Mesenteric fat pad (tissue), 1 donor: ENCODE measurements around the gene NLK. TPM values are rescaled to one million over a fixed set of nuclear protein-coding genes. Genes with fewer than 3 reads are reported as not detected.
"Not testable (repeated sequence)": the region's sequence is repeated elsewhere in the genome, so short reads cannot be mapped to it uniquely, and the experiment has no call there.

Experiments used
- DNase-seq: peaks from one replicate; pipeline ENCODE4 v3.0.0-alpha.2; 2020; ENCODE audit warnings: low spot score
- total RNA-seq: library from RNA; stranded (reverse); fragmentation: NEBNext Ultra II Directional; extraction: Animal tissue kit (Norgen Biotek cat#: 25700); gene quantifications from one replicate; pipeline ENCODE4 v1.2.1, GENCODE V29; 2021
- donor health status: DM: yes; HTN: yes; CAD: no.

The NLK gene
- total RNA-seq, 1 donor from 2014 or later: 21.4 TPM

DNA sequence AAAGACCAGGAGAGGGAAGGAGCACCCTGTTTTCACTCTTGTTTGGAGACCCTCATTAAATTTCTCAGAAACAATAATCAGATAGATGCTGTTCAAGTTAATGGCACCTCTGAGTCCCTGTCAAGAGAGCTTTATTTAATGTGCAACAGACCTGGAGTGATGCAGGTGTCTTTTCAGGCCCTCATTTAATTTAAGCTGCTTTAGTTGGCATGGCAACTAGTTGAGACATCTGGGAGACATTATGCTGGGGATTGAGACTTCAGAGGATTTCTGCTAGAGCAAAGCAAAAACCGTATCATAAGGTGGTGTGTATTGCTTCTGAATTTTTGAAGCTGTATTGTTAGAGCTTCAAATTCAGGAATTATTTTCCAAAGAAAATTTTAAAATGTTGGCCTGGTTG, 108.5 kb downstream of the NLK start:
- no peak for DNase-seq

DNA sequence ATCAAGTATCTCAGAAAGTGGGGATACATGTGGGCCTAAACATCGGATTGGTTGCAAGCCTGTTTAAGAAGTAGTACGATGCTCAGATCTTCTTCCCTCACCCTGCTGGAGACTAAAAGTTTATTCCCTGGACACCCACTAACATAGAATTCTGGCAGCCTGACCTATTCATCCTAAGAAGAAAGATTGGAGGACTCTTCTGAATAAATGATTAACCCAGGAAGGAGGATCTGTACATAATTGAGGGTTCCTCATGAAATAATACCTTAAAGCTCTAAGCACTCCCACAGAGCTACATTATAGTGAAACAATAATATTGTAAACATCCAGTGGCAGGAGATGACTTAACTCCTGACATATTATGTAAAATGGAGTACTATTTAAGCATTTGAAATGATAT, 111.7 kb downstream of the NLK start:
- no peak for DNase-seq

DNA sequence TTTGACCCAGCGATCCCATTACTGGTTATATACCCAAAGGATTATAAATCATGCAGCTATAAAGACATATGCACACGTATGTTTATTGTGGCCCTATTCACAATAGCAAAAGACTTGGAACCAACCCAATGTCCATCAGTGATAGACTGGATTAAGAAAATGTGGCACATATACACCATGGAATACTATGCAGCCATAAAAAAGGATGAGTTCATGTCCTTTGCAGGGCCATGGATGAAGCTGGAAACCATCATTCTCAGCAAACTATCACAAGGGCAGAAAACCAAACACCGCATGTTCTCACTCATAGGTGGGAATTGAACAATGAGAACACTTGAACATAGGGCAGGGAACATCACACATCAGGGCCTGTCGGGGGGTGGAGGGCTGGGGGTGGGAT, 112.9 kb downstream of the NLK start:
- not testable (repeated sequence) for DNase-seq

- DNase-seq: no peak
These were observed 116.5 kb downstream of the NLK start for GRCh38 chr17:28159004-28159403.

- DNase-seq: no peak
These were observed 117.4 kb downstream of the NLK start for GRCh38 chr17:28159924-28160323.

DNA sequence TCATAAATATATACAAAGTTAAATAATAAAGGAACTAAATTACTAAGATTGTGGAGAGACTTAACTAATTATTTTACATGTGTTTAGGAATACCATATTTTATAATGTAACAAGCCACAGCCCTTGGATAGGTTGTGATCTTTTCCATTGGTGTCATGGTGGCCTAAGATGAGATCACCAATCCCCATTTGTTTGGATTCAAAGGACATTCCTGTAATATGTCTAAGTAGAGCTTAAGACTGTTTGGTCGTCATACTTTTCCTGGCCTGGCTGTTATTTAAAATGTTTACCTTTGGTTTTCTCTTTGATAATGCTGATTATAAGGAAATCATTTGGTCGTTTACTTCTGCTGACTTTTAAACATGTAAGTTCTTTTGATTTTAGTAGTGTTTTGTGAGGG, 118.1 kb downstream of the NLK start:
- DNase-seq: no peak

DNA sequence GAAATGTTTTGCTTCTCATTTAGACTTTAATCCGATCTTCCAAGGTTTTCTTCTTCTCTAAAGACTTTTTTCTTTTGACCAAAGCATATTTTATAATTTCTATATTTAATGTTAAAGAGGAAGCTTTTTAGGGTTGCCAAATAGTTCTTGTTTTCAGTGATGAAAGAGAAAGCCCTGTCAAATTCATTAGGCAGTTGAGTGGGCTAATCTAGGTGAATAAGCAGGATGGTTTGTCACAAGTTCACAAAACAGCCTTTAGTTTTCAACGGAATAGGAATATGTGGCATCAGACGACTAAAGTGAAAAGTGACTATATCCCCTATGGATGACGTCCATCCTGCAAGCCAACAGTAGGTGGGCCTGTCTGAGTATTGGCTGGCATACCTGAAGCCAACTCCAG, 118.8 kb downstream of the NLK start:
- no peak for DNase-seq

GRCh38 chr17:28166478-28166877, 124.0 kb downstream of the NLK start:
- no peak for DNase-seq

GRCh38 chr17:28169621-28170349, 127.3 kb downstream of the NLK start:
- no peak for DNase-seq

DNA sequence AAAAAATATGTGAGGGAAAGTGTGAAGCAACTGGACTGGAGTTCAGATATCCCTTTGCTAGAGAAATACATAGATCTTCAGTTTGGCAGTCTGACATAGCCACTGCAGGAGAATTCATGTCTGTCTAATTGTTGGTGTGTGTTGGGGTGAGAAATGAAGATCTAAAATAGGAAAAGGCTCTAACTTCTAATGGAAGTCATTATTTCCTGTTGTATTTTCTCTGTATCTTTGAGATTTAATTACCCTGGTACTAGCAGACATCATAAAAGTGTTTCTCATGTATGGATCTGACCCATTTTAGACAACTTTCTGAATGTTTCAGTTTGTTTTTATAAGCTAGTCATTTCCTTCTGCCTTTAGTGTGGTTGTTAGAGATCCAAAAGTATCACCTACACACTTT, 128.3 kb downstream of the NLK start:
- DNase-seq: no peak

- DNase-seq: no peak
These were observed 130.6 kb downstream of the NLK start for GRCh38 chr17:28173031-28173561.

DNA sequence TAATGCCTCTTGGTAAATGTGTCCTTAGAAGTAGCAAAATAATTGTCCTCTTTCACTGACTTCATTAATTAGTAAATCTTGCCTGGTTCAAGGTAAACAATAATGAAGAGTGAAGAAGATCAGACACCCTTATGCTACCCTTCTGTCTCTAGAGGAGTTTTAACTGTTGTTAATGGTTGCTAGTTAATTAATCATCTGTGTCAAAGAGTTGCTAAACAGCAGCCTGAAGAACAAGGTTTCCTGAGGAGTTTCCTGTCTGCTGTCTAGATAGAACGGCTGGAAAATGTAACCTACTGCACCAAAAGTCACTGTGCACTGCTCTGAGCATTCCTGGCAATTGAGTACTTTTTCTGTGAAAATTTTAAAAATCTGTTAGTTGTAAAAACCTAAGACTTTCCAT, 131.3 kb downstream of the NLK start:
- DNase-seq: no peak

- DNase-seq: no peak
These were observed 132.0 kb downstream of the NLK start for GRCh38 chr17:28174352-28175046.

- DNase-seq: no peak
These were observed 134.9 kb downstream of the NLK start for GRCh38 chr17:28177351-28177750.

- DNase-seq: no peak
These were observed 136.3 kb downstream of the NLK start for GRCh38 chr17:28178800-28179199.

GRCh38 chr17:28180449-28180848, 138.0 kb downstream of the NLK start:
- no peak for DNase-seq

DNA sequence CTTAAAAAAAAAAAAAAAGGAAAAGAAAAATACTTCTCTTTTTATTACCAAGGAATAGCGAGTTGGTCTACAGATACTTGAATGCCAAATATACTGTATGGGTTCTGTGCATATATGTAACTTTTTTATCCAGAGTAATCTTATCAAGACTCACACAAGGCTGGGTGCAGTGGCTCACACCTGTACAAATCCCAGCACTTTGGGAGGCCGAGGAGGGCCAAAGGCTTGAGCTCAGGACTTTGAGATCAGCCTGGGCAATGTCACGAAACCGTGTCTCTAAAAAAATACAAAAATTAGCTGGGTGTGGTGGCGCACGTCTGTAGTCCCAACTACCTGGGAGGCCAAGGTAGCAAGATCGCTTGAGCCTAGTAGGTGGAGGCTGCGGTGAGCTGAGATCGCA, 139.1 kb downstream of the NLK start:
- no peak for DNase-seq

GRCh38 chr17:28182559-28182958, 140.1 kb downstream of the NLK start:
- no peak for DNase-seq

DNA sequence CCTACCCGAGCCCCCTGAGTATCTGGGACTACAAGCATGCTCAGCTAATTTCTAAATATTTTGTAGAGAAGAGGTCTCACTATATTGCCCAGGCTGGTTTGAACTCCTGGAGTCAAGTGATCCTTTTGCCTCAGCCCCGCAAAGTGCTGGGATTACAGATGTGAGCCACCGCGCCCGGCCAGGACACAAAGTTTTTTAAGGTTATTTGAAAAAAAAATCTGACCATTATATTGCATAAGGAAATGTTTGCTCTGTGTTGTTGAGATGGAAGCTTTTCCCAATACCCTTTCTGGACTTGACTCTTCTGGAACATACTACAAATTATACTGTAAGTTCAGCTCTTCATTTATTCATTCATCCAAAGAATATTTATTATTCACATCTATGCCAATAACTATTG, 143.2 kb downstream of the NLK start:
- DNase-seq: no peak

DNA sequence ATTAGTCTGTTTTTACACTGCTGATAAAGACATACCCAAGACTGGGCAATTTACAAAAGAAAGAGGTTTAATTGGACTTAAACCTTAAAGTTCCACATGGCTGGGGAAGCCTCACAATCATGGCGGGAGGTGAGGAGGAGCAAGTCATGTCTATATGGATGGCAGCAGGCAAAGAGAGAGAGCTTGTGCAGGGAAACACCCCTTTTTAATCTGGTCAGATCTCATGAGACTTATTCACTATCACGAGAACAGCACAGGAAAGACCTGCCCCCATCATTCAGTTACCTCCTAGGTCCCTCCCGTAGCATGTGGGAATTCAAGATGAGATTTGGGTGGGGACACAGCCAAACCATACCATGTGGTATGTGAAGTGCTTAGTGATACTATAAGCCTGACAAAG, 144.0 kb downstream of the NLK start:
- not testable (repeated sequence) for DNase-seq

GRCh38 chr17:28187931-28188330, 145.5 kb downstream of the NLK start:
- no peak for DNase-seq

GRCh38 chr17:28188841-28189263, 146.4 kb downstream of the NLK start:
- DNase-seq: no peak

- DNase-seq: no peak
These were observed 147.2 kb downstream of the NLK start for GRCh38 chr17:28189667-28190066.
